ENCODE data around the gene PRR11. TPM values are rescaled to one million over a fixed set of nuclear protein-coding genes. Genes with fewer than 3 reads are reported as not detected.

Gene PRR11
- total RNA-seq, 3 donors from 2014 or later (not counting 1 experiment from before 2014, with no cell fraction given), result 2.0 to 4.0 (median 2.9) TPM

DNA sequence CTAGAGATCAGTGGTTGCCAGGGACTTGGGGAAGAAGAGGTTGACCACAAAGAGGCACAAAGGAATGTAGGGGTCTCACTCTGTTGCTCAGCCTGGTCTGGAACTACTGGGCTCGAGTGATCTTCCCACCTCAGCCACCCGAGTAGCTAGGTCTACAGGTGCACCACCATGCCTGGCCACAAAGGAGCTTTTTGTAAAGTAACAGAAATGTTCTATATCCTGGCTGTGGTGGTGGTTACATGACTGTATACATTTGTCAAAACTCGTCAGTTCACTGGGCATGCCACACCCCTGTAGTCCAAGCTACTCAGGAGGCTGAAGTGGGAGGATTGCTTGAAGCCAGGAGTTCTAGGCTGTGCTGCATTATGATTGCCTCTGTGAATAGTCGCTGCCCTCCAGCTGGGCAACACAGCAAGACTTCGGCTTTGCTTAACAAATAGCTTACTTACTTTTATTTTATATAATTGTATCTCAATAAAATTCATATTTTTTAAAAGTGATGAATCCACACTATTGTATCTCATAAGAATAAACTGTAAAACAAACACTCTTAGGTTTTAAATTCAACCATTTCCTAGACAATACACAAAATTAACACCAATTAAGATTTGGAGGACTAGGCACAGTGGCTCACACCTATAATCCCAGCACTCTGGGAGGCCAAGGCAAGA, 5.6 kb upstream of the PRR11 start:
- no peaks in the 10 kb centered on the region for H3K27me3 ChIP-seq (ENCODE audit: control insufficient read depth, insufficient read depth, low read length)
- no peak overlapping the region for H3K4me3 ChIP-seq (ENCODE audit: low read length)
- intact Hi-C loops (cut with micrococcal nuclease), result loop anchor here (10.0 kb wide), 2 partner anchors 75 to 515 kb away; partner anchors contain the start of gene GDPD1
- peaks cover 26 to 27% of the 10 kb centered on the region in 2 donors for H3K4me1 Mint-ChIP-seq
- no peaks in the 10 kb centered on the region for H3K27me3 Mint-ChIP-seq (ENCODE audit: low read depth in 2 of 2)
- no peaks in the 10 kb centered on the region for H3K36me3 ChIP-seq (ENCODE audit: control insufficient read depth, insufficient read depth, low read length)
- no peaks in the 10 kb centered on the region for H3K36me3 Mint-ChIP-seq
- ATAC-seq (no peak), DNase-seq (peak in 1 of 2 donors; percentile 15)
- peaks cover 10% of the 10 kb centered on the region for H3K4me1 ChIP-seq (ENCODE audit: control insufficient read depth, insufficient read depth, low read length)
- no peak overlapping the region for H3K27ac Mint-ChIP-seq
- TF ChIP-seq, protein P1, sequence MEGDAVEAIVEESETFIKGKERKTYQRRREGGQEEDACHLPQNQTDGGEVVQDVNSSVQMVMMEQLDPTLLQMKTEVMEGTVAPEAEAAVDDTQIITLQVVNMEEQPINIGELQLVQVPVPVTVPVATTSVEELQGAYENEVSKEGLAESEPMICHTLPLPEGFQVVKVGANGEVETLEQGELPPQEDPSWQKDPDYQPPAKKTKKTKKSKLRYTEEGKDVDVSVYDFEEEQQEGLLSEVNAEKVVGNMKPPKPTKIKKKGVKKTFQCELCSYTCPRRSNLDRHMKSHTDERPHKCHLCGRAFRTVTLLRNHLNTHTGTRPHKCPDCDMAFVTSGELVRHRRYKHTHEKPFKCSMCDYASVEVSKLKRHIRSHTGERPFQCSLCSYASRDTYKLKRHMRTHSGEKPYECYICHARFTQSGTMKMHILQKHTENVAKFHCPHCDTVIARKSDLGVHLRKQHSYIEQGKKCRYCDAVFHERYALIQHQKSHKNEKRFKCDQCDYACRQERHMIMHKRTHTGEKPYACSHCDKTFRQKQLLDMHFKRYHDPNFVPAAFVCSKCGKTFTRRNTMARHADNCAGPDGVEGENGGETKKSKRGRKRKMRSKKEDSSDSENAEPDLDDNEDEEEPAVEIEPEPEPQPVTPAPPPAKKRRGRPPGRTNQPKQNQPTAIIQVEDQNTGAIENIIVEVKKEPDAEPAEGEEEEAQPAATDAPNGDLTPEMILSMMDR (IDR thresholded peaks at IDR 0.05), result no peak
- 46% methylated on average over 3 of the region's 5 CpGs for WGBS (ENCODE audit: insufficient coverage)
- H3K9me3 ChIP-seq (ENCODE audit: control insufficient read depth, insufficient read depth, low read length), result no peaks in the 10 kb centered on the region
- no peak overlapping the region for H3K4me3 Mint-ChIP-seq
- no peaks in the 10 kb centered on the region for H3K9me3 Mint-ChIP-seq
- H3K27ac ChIP-seq (ENCODE audit: low read length), result no peak overlapping the region

DNA sequence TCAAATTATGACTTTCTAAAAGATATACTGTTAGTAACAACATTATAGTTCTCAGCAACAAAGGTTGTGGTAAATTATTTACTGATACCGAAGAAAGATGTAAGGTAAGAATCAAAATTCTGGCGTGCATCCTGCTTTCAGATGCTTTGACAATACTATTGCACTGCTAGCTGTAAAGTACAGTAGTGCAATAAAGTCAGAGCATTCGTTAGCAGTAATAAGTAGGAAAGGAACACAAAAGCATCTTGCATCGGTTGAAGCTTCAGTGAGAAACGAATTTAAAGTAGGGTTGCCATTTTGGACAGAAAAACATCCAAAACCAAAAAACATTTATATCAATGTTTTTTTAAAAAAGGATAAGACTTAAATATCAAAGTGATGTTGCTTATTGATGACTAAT, 4.5 kb upstream of the PRR11 start:
- H3K36me3 Mint-ChIP-seq, result no peaks in the 10 kb centered on the region
- H3K27ac ChIP-seq (ENCODE audit: low read length), result no peak overlapping the region
- no peaks in the 10 kb centered on the region for H3K9me3 ChIP-seq (ENCODE audit: control insufficient read depth, insufficient read depth, low read length)
- no peaks in the 10 kb centered on the region for H3K27me3 ChIP-seq (ENCODE audit: control insufficient read depth, insufficient read depth, low read length)
- DNase-seq, result peak in 1 of 2 donors; percentile 22
- peaks cover 19 to 21% of the 10 kb centered on the region in 2 donors for H3K4me1 Mint-ChIP-seq
- H3K4me3 ChIP-seq (ENCODE audit: low read length), result no peak overlapping the region
- TF ChIP-seq, protein P1 (IDR thresholded peaks at IDR 0.05), result no peak
- no peaks in the 10 kb centered on the region for H3K9me3 Mint-ChIP-seq
- intact Hi-C loops (cut with micrococcal nuclease), result loop anchor here (10.0 kb wide), 2 partner anchors 74 to 516 kb away; partner anchors contain the start of gene GDPD1
- no peak for ATAC-seq
- no peak overlapping the region for H3K4me3 Mint-ChIP-seq
- H3K36me3 ChIP-seq (ENCODE audit: control insufficient read depth, insufficient read depth, low read length), result no peaks in the 10 kb centered on the region
- 94% methylated on average over 3 of the region's 5 CpGs for WGBS (ENCODE audit: insufficient coverage)
- no peak overlapping the region for H3K27ac Mint-ChIP-seq
- H3K4me1 ChIP-seq (ENCODE audit: control insufficient read depth, insufficient read depth, low read length), result peaks cover 15% of the 10 kb centered on the region
- H3K27me3 Mint-ChIP-seq (ENCODE audit: low read depth in 2 of 2), result no peaks in the 10 kb centered on the region

DNA sequence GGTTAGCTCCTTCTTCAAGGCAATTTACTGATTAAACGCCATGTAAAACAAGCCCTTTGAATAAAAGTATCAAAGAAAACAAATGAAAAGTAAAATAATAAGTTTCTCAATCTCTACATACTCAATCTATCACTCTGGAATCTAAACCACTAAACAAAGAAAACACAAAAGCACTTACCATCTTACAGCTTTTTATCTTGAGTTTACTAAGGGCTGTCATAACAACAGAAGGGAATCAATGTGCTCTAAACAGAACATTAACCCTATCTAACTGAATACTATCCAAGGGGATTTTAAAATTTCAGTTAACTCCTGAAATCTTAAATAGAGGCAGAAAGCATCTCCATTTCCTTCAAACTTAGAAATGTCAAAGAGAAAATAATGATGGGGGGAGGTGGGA, 4.0 kb upstream of the PRR11 start:
- peaks cover 15% of the 10 kb centered on the region for H3K4me1 ChIP-seq (ENCODE audit: control insufficient read depth, insufficient read depth, low read length)
- H3K9me3 Mint-ChIP-seq, result no peaks in the 10 kb centered on the region
- DNase-seq, result no peak

More for the DNA sequence above, 4.0 kb upstream of the PRR11 start:
- intact Hi-C loops (cut with micrococcal nuclease), result loop anchor here (10.0 kb wide), 2 partner anchors 73 to 517 kb away; partner anchors contain the start of gene GDPD1
- Histone ChIP-seq H3K4me3 (ENCODE audit: low read length) (no peak overlapping the region), H3K27ac (ENCODE audit: low read length) (no peak overlapping the region), H3K27me3 (ENCODE audit: control insufficient read depth, insufficient read depth, low read length) (no peaks in the 10 kb centered on the region), H3K36me3 (ENCODE audit: control insufficient read depth, insufficient read depth, low read length) (no peaks in the 10 kb centered on the region), H3K9me3 (ENCODE audit: control insufficient read depth, insufficient read depth, low read length) (no peaks in the 10 kb centered on the region)
- H3K4me1 Mint-ChIP-seq, result peaks cover 19 to 21% of the 10 kb centered on the region in 2 donors
- no peaks in the 10 kb centered on the region for H3K27me3 Mint-ChIP-seq (ENCODE audit: low read depth in 2 of 2)
- no peaks in the 10 kb centered on the region for H3K36me3 Mint-ChIP-seq
- WGBS (ENCODE audit: insufficient coverage), result no CpG with 5 or more reads among the region's 1 CpG
- TF ChIP-seq, protein P1 (IDR thresholded peaks at IDR 0.05), result no peak
- no peak overlapping the region for H3K27ac Mint-ChIP-seq
- no peak overlapping the region for H3K4me3 Mint-ChIP-seq
- ATAC-seq, result no peak

Data from natural killer cell (primary cell).